HL-60 (cell line): ENCODE results near the gene MAP1LC3A.

Source experiments
- DNase-seq, 2 experiments: peaks; one replicate each; pipeline ENCODE4 v3.0.0-alpha.2; 2010 to 2020; ENCODE audit warnings: low read depth in 1 of 2, low spot score in 1 of 2
- H3K27ac ChIP-seq: fragments of 250-450 bp; sonication (Bioruptor Pico); replicated peaks from 2 replicates; pipeline ENCODE4 v1.5.1; 2020; ENCODE audit warnings: mild to moderate bottlenecking, moderate library complexity
- H3K27me3 ChIP-seq: fragments of 250-450 bp; sonication (Bioruptor Pico); 2 replicates; pipeline ENCODE4 v1.5.1; 2021; ENCODE audit warnings: mild to moderate bottlenecking, moderate library complexity; ENCODE audit not compliant: insufficient read depth, poor library complexity, severe bottlenecking
- H3K4me3 ChIP-seq: replicated peaks from 2 replicates; pipeline ENCODE4 v1.5.1; 2011; ENCODE audit warnings: mild to moderate bottlenecking, control low read depth, low read length; ENCODE audit not compliant: insufficient read depth
- CTCF ChIP-seq: IDR thresholded peaks from one replicate; pipeline ENCODE4 v1.5.1; 2011; ENCODE audit warnings: low read length, control low read depth, inconsistent platforms; ENCODE audit not compliant: insufficient read depth
- GABPA ChIP-seq: IDR thresholded peaks from 2 replicates; pipeline ENCODE4 v1.6.1; 2012; ENCODE audit warnings: low read depth
- POLR2AphosphoS5 ChIP-seq: IDR thresholded peaks from 2 replicates; pipeline ENCODE4 v1.6.1; 2012; ENCODE audit warnings: low read depth
- REST ChIP-seq: IDR thresholded peaks from 2 replicates; pipeline ENCODE4 v1.6.1; 2012; ENCODE audit warnings: low read depth; ENCODE audit not compliant: insufficient replicate concordance
- SPI1 ChIP-seq: IDR thresholded peaks from 2 replicates; pipeline ENCODE4 v1.6.1; 2012; ENCODE audit warnings: low read depth, mild to moderate bottlenecking, borderline replicate concordance

The MAP1LC3A gene

GRCh38 chr20:34595377-34596184, 37.1 kb downstream of the MAP1LC3A start:
- Histone ChIP-seq H3K27me3 (no peaks in the 10 kb centered on the region), H3K27ac (no peak overlapping the region), H3K4me3 (no peak overlapping the region)
- no peak for TF ChIP-seq CTCF
- DNase-seq: no peak

- TF ChIP-seq CTCF (no peak), REST (no peak), SPI1 (no peak), POLR2AphosphoS5 (no peak), GABPA (no peak)
- Histone ChIP-seq H3K27ac (peak overlapping the region; percentile 26; the same call in 1 of the 2 replicates), H3K27me3 (no peaks in the 10 kb centered on the region), H3K4me3 (no peak overlapping the region)
- no peak for DNase-seq
These were observed 42.6 kb downstream of the MAP1LC3A start for GRCh38 chr20:34600892-34601653.

GRCh38 chr20:34604980-34605788, 46.7 kb downstream of the MAP1LC3A start:
- no peak overlapping the region for H3K27ac ChIP-seq
- DNase-seq: no peak
- TF ChIP-seq POLR2AphosphoS5 (no peak), SPI1 (no peak), REST (no peak), CTCF (no peak)

More at GRCh38 chr20:34604980-34605788, 46.7 kb downstream of the MAP1LC3A start:
- Histone ChIP-seq H3K4me3 (no peak overlapping the region), H3K27me3 (no peaks in the 10 kb centered on the region)
